Measurements from ENCODE around the gene ADRA2C. TPM values are rescaled to one million over a fixed set of nuclear protein-coding genes. Genes with fewer than 3 reads are reported as not detected.

The ADRA2C gene
- total RNA-seq, 3 donors from 2014 or later: 1.6 to 6.9 (median 3.5) TPM

- no peaks in the 10 kb centered on the region for H3K36me3 ChIP-seq
- intact Hi-C loops (cut with DNase I; ENCODE audit: low total_unique reads): no loop called here
- peaks cover 2 to 6% of the 10 kb centered on the region in 2 donors for H3K9me3 ChIP-seq
- TF ChIP-seq POLR2AphosphoS5 (IDR thresholded peaks at IDR 0.05): no peak
- no peaks in the 10 kb centered on the region for H3K4me1 ChIP-seq
- no peak overlapping the region for H3K27ac ChIP-seq
- H3K4me3 ChIP-seq: no peak overlapping the region
- DNase-seq (ENCODE audit: low spot score in 2 of 2): no peak
- peaks cover 0 to 43% of the 10 kb centered on the region in 2 donors for H3K27me3 ChIP-seq
These were observed 35.3 kb downstream of the ADRA2C start for GRCh38 chr4:3801521-3801920.

- Histone ChIP-seq H3K9me3 (peaks cover 0 to under 1% of the 10 kb centered on the region in 2 donors), H3K4me1 (no peaks in the 10 kb centered on the region), H3K27ac (no peak overlapping the region), H3K27me3 (peaks cover 0 to 46% of the 10 kb centered on the region in 2 donors), H3K4me3 (no peak overlapping the region), H3K36me3 (no peaks in the 10 kb centered on the region)
- TF ChIP-seq POLR2A (IDR thresholded peaks at IDR 0.05): no peak
- intact Hi-C loops (cut with DNase I; ENCODE audit: low total_unique reads): no loop called here
- no peak for DNase-seq (ENCODE audit: low spot score in 2 of 2)
These were observed 35.9 kb downstream of the ADRA2C start for GRCh38 chr4:3801931-3802550.

- TF ChIP-seq POLR2AphosphoS5 (IDR thresholded peaks at IDR 0.05) (no peak), POLR2A (IDR thresholded peaks at IDR 0.05) (no peak), CTCF (IDR thresholded peaks at IDR 0.05) (no peak)
- intact Hi-C loops (cut with DNase I; ENCODE audit: low total_unique reads): no loop called here
- H3K4me3 ChIP-seq: no peak overlapping the region
- no peak for DNase-seq (ENCODE audit: low spot score in 2 of 2)
- H3K36me3 ChIP-seq: no peaks in the 10 kb centered on the region
- H3K27me3 ChIP-seq: peaks cover 0 to 41% of the 10 kb centered on the region in 2 donors
- no peaks in the 10 kb centered on the region for H3K9me3 ChIP-seq
- no peaks in the 10 kb centered on the region for H3K4me1 ChIP-seq
- no peak overlapping the region for H3K27ac ChIP-seq
These were observed 36.6 kb downstream of the ADRA2C start for GRCh38 chr4:3802571-3803474.

DNA sequence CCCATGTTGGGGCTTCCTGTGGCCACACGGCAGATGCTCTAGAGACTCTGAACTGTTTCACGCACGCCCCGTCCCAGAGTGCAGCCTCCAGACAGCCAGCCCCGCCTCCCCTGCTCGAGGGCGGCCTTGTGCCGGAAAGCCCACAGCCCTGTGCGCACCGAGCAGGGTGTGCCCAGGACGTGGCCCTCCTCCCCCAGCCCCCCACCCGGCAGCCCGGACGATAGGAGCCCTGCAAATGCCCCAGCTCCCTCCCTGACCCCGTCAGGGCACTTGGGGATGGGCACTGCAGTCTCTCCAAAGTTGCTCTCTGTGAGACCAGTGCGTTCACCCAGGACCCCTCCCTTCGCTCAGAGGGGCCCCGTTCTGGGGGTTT, 37.3 kb downstream of the ADRA2C start:
- intact Hi-C loops (cut with DNase I; ENCODE audit: low total_unique reads): no loop called here
- TF ChIP-seq POLR2AphosphoS5 (IDR thresholded peaks at IDR 0.05): no peak
- no peak for TF ChIP-seq POLR2A (IDR thresholded peaks at IDR 0.05)
- no peak for TF ChIP-seq CTCF (IDR thresholded peaks at IDR 0.05)
- Histone ChIP-seq H3K27me3 (peaks cover 0 to 41% of the 10 kb centered on the region in 2 donors), H3K4me3 (no peak overlapping the region), H3K9me3 (no peaks in the 10 kb centered on the region), H3K27ac (no peak overlapping the region), H3K36me3 (no peaks in the 10 kb centered on the region), H3K4me1 (no peaks in the 10 kb centered on the region)
- no peak for DNase-seq (ENCODE audit: low spot score in 2 of 2)

GRCh38 chr4:3803946-3804345, 37.8 kb downstream of the ADRA2C start:
- no peaks in the 10 kb centered on the region for H3K4me1 ChIP-seq
- H3K36me3 ChIP-seq: no peaks in the 10 kb centered on the region
- H3K4me3 ChIP-seq: no peak overlapping the region
- H3K27ac ChIP-seq: no peak overlapping the region
- intact Hi-C loops (cut with DNase I; ENCODE audit: low total_unique reads): no loop called here
- peaks cover 0 to 46% of the 10 kb centered on the region in 2 donors for H3K27me3 ChIP-seq
- H3K9me3 ChIP-seq: no peaks in the 10 kb centered on the region
- no peak for DNase-seq (ENCODE audit: low spot score in 2 of 2)
- TF ChIP-seq CTCF (IDR thresholded peaks at IDR 0.05) (no peak), POLR2AphosphoS5 (IDR thresholded peaks at IDR 0.05) (no peak), POLR2A (IDR thresholded peaks at IDR 0.05) (no peak)

- H3K36me3 ChIP-seq: no peaks in the 10 kb centered on the region
- no peak for DNase-seq (ENCODE audit: low spot score in 2 of 2)
- no peak overlapping the region for H3K4me3 ChIP-seq
- H3K9me3 ChIP-seq: no peaks in the 10 kb centered on the region
- peaks cover 0 to 57% of the 10 kb centered on the region in 2 donors for H3K27me3 ChIP-seq
- no peak for TF ChIP-seq POLR2AphosphoS5 (IDR thresholded peaks at IDR 0.05)
- TF ChIP-seq POLR2A (IDR thresholded peaks at IDR 0.05): no peak
- no peak for TF ChIP-seq CTCF (IDR thresholded peaks at IDR 0.05)
- intact Hi-C loops (cut with DNase I; ENCODE audit: low total_unique reads): no loop called here
- H3K27ac ChIP-seq: no peak overlapping the region
- no peaks in the 10 kb centered on the region for H3K4me1 ChIP-seq
These were observed 38.8 kb downstream of the ADRA2C start for GRCh38 chr4:3805026-3805425.
